NB4 (cell line): Measurements from ENCODE around the gene SAPCD2.

Experiments used
- DNase-seq: peaks from one replicate; pipeline ENCODE4 v3.0.0; 2010; ENCODE audit warnings: low read depth
- H3K4me3 ChIP-seq: one replicate; pipeline ENCODE4 v1.5.1; 2011; ENCODE audit warnings: mild to moderate bottlenecking, low read depth, low read length, moderate library complexity
- CTCF ChIP-seq: IDR thresholded peaks from one replicate; pipeline ENCODE4 v1.5.1; 2012; ENCODE audit warnings: low read depth, low read length
- MAX ChIP-seq: IDR thresholded peaks from 2 replicates; pipeline ENCODE4 v1.6.1; 2011; ENCODE audit warnings: low read depth, low read length
- MYC ChIP-seq: IDR thresholded peaks from 2 replicates; pipeline ENCODE4 v1.6.1; 2011; ENCODE audit warnings: low read depth, low read length
- POLR2A ChIP-seq: IDR thresholded peaks from 2 replicates; pipeline ENCODE4 v1.6.1; 2011; ENCODE audit warnings: mild to moderate bottlenecking; ENCODE audit not compliant: insufficient read length; ENCODE audit errors: extremely low read depth

SAPCD2 gene

GRCh38 chr9:137032858-137033257 is 37.5 kb downstream of the SAPCD2 start:
- peak overlapping the region; percentile 38 for H3K4me3 ChIP-seq
- DNase-seq, result peak; percentile 64
- TF ChIP-seq MAX (peak; percentile 89), POLR2A (peak; percentile 79), MYC (no peak; the same call in none of the 2 replicates), CTCF (no peak)

GRCh38 chr9:137031904-137032640 is 38.3 kb downstream of the SAPCD2 start, which contains the start of gene FUT7:
Gene FUT7, minus strand, starts transcription at chr9:137032088. Its CDS starts 97 bp downstream, at chr9:137031991.
- H3K4me3 ChIP-seq, result peak within 1 kb of the TSS; percentile 38
- no peak for TF ChIP-seq MAX
- no peak for TF ChIP-seq POLR2A
- no peak for TF ChIP-seq CTCF
- TF ChIP-seq MYC, result no peak
- peak; percentile 89 for DNase-seq

GRCh38 chr9:137030538-137031527 is 39.5 kb downstream of the SAPCD2 start:
- H3K4me3 ChIP-seq, result peak overlapping the region; percentile 64
- peak; percentile 98 for DNase-seq
- TF ChIP-seq POLR2A (peak; percentile 53), CTCF (no peak), MAX (peak; percentile 84), MYC (peak; percentile 92)

GRCh38 chr9:137030006-137030405 is 40.4 kb downstream of the SAPCD2 start:
- TF ChIP-seq MAX (no peak; the same call in 1 of the 2 replicates), POLR2A (no peak), CTCF (no peak), MYC (no peak)
- peak; percentile 80 for DNase-seq
- peak overlapping the region; percentile 64 for H3K4me3 ChIP-seq

- TF ChIP-seq POLR2A (peak; percentile 10), CTCF (peak; percentile 89), MAX (no peak), MYC (no peak)
- peak overlapping the region; percentile 64 for H3K4me3 ChIP-seq
- DNase-seq, result peak; percentile 92
Observed at GRCh38 chr9:137029058-137029936, 41.1 kb downstream of the SAPCD2 start.
